ENCODE data around the gene NKIRAS1. TPM values are rescaled to one million over a fixed set of nuclear protein-coding genes. Genes with fewer than 3 reads are reported as not detected.

NKIRAS1 gene
- total RNA-seq (2021): 6.6 to 7.3 TPM (median 6.8 TPM) in 3 replicates
- Bru-seq, nascent RNA: percentile 65 among the genes with signal in this experiment
- long read RNA-seq, experiment 1, transcript NKIRAS1-206 (5 exons, 2,014 nt): major isoform, 16 of 31 reads
- long read RNA-seq, experiment 1, partial matches to known transcripts: 1 of 31 reads
- long read RNA-seq, experiment 1, other reads (novel, unspliced or antisense): 12 of 31 reads
- long read RNA-seq, experiment 2, transcript NKIRAS1-203 (5 exons, 1,644 nt): major isoform, 5 of 19 reads
- long read RNA-seq, experiment 2, partial matches to known transcripts: 7 of 19 reads
- long read RNA-seq, experiment 2, other reads (novel, unspliced or antisense): 7 of 19 reads
- long read RNA-seq, experiment 3, transcript NKIRAS1-206 (5 exons, 2,014 nt): major isoform, 24 of 38 reads
- long read RNA-seq, experiment 3, partial matches to known transcripts: 1 of 38 reads
- long read RNA-seq, experiment 3, other reads (novel, unspliced or antisense): 11 of 38 reads

- H3K27ac Mint-ChIP-seq: peak within 1 kb of the TSS; percentile 98
- CTCF ChIA-PET: interaction anchor here (0.6 to 2.2 kb wide), 6 partner anchors 8 to 207 kb away, joined by 3 to 8 read pairs (median 3); no protein-coding TSS in a partner anchor
- H3K4me3 Mint-ChIP-seq: peak within 1 kb of the TSS; percentile 99
- H3K36me3 Mint-ChIP-seq: peaks cover 37% of the 10 kb centered on the region
- H3K4me1 Mint-ChIP-seq: peaks cover 45% of the 10 kb centered on the region
- ATAC-seq (peak; percentile 93), DNase-seq (ENCODE audit: low spot score) (peak; percentile 97)
- POLR2A ChIA-PET: interaction anchor here (0.6 to 2.5 kb wide), 29 partner anchors 8 to 874 kb away, joined by 3 to 31 read pairs (median 4); partner anchors contain the start of genes NR1D2 and UBE2E2
- H3K27me3 Mint-ChIP-seq (ENCODE audit: low read depth): peaks cover 6% of the 10 kb centered on the region; the same call in 1 of the 2 replicates
- no peaks in the 10 kb centered on the region for H3K9me3 Mint-ChIP-seq
- TF ChIP-seq NFYB (CRISPR knock-in tag; conservative IDR thresholded peaks at IDR 0.05; ENCODE audit: low read depth) (peak; percentile 29), ATF3 (CRISPR knock-in tag; conservative IDR thresholded peaks at IDR 0.05) (no peak), NFE2L1 (CRISPR knock-in tag; IDR thresholded peaks at IDR 0.05) (peak; percentile 89), SMAD3 (CRISPR knock-in tag; IDR thresholded peaks at IDR 0.05; ENCODE audit: borderline replicate concordance) (peak; percentile 16; the same call in 1 of the 2 replicates), ERG (CRISPR knock-in tag; IDR thresholded peaks at IDR 0.05) (0 out of 2 replicates have a peak, but pooled peaks have one; percentile 64), ZNF281 (CRISPR knock-in tag; IDR thresholded peaks at IDR 0.05) (peak; percentile 71), CREM (CRISPR knock-in tag; IDR thresholded peaks at IDR 0.05) (peak; percentile 54; the same call in 1 of the 2 replicates), ZNF532 (CRISPR knock-in tag; IDR thresholded peaks at IDR 0.05; ENCODE audit: borderline replicate concordance) (0 out of 2 replicates have a peak, but pooled peaks have one; percentile 59), FOXP1 (CRISPR knock-in tag; IDR thresholded peaks at IDR 0.05; ENCODE audit: borderline replicate concordance) (peak; percentile 92), ZNF232 (CRISPR knock-in tag; IDR thresholded peaks at IDR 0.05) (peak; percentile 95), ETV6 (CRISPR knock-in tag; IDR thresholded peaks at IDR 0.05) (peak; percentile 43), EMX1 (CRISPR knock-in tag; IDR thresholded peaks at IDR 0.05) (peak; percentile 93), USF1 (CRISPR knock-in tag; IDR thresholded peaks at IDR 0.05) (no peak), GABPB1 (CRISPR knock-in tag; IDR thresholded peaks at IDR 0.05) (peak; percentile 88), FOXK1 (CRISPR knock-in tag; IDR thresholded peaks at IDR 0.05) (peak; percentile 61), SOX15 (CRISPR knock-in tag; IDR thresholded peaks at IDR 0.05) (no peak), KAT7 (CRISPR knock-in tag; IDR thresholded peaks at IDR 0.05; ENCODE audit: borderline replicate concordance) (peak; percentile 8; the same call in 1 of the 2 replicates), PRRX2 (CRISPR knock-in tag; IDR thresholded peaks at IDR 0.05) (peak; percentile 43), MLX (CRISPR knock-in tag; IDR thresholded peaks at IDR 0.05) (no peak), FOXJ3 (CRISPR knock-in tag; IDR thresholded peaks at IDR 0.05; ENCODE audit: borderline replicate concordance) (no peak), ELF4 (CRISPR knock-in tag; IDR thresholded peaks at IDR 0.05; ENCODE audit: low read depth) (no peak)
- TF ChIP-seq, protein P1, sequence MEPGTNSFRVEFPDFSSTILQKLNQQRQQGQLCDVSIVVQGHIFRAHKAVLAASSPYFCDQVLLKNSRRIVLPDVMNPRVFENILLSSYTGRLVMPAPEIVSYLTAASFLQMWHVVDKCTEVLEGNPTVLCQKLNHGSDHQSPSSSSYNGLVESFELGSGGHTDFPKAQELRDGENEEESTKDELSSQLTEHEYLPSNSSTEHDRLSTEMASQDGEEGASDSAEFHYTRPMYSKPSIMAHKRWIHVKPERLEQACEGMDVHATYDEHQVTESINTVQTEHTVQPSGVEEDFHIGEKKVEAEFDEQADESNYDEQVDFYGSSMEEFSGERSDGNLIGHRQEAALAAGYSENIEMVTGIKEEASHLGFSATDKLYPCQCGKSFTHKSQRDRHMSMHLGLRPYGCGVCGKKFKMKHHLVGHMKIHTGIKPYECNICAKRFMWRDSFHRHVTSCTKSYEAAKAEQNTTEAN (CRISPR knock-in tag; IDR thresholded peaks at IDR 0.05): peak; percentile 63
These were observed at the start of gene NKIRAS1, which contains the start of gene RPL15 for GRCh38 chr3:23916886-23917678. TSS of gene NKIRAS1 (minus strand) at chr3:23916990. CDS start at chr3:23910904, 6,086 bp downstream. TSS of gene RPL15 (plus strand) at chr3:23917132. CDS start at chr3:23917860, 728 bp downstream.

Data from WTC11 (cell line).